ENCODE data around the gene DCC.
"Not testable (repeated sequence)": the region's sequence is repeated elsewhere in the genome, so short reads cannot be mapped to it uniquely, and the experiment has no call there.

The DCC gene

DNA sequence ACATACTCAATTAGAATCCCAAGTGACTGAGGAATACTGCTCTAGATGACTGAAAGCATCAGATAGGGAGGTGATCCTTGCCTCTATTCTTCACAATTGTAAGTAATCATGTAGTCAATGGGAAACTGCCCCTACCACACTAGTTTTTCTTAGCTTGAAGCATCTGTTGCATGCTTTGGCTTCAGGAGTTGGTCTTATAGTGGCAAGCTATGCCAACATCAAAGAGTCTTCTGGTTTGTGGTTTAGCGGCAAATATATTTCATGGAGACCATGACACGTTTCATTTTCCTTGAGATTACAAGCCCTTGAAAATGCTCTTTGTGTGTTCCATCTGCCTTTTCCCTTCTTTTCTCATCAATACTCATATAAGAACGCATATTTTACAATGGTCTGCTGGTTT, 12.9 kb downstream of the DCC start:
- DNase-seq (ENCODE audit: low read depth in 2 of 2) = no peak

DNA sequence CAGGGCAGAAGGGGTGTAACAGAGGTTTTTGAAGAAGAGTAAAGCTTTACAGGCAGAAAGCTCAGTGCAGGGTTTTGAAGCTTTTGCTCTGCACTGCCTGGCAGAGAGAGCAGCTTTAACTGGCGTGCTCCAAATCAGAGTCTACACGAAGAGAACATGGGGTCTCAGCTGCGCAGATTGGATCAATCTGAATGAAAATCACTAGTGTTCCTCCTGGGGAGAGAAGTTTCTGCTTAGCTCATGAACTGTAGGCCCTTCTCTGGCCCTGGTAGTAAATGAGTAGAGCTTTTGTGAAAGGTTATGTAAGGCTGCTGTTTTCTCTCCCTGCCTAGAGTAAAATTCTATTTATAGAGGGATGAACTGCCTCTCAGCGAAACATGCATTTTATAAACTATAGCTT, 13.6 kb downstream of the DCC start:
- no peak for DNase-seq (ENCODE audit: low read depth in 2 of 2)

DNA sequence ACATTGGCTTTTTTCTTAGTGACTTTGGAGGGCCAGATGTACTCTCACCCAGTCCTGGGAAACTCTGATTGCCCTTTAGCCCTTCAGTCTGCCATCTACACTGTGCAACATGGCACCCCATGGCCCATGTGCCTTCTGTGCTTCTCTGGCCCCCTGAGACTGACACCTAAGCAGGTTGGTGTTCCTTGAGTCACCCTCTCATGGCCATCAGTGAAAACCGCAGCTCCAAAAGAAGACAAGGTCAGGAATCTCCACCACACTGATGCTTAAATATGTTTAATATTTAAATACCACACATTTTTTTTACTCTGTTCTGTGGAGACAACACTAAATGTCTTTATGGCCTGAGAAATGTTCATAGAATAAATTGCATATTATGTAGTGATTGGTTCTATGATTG, 23.9 kb downstream of the DCC start:
- DNase-seq (ENCODE audit: low read depth in 2 of 2) = no peak

DNA sequence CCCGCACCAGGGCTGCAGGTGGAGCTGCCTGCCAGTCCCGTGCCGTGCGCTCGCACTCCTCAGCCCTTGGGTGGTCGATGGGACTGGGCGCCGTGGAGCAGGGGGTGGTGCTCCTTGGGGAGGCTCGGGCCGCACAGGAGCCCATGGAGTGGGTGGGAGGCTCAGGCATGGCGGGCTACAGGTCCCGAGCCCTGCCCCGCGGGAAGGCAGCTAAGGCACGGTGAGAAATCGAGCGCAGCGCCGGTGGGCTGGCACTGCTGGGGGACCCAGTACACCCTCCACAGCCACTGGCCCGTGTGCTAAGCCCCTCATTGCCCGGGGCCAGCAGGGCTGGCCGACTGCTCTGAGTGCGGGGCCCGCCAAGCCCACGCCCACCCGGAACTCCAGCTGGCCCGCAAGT, 26.9 kb downstream of the DCC start:
- not testable (repeated sequence) for DNase-seq (ENCODE audit: low read depth in 2 of 2)

DNA sequence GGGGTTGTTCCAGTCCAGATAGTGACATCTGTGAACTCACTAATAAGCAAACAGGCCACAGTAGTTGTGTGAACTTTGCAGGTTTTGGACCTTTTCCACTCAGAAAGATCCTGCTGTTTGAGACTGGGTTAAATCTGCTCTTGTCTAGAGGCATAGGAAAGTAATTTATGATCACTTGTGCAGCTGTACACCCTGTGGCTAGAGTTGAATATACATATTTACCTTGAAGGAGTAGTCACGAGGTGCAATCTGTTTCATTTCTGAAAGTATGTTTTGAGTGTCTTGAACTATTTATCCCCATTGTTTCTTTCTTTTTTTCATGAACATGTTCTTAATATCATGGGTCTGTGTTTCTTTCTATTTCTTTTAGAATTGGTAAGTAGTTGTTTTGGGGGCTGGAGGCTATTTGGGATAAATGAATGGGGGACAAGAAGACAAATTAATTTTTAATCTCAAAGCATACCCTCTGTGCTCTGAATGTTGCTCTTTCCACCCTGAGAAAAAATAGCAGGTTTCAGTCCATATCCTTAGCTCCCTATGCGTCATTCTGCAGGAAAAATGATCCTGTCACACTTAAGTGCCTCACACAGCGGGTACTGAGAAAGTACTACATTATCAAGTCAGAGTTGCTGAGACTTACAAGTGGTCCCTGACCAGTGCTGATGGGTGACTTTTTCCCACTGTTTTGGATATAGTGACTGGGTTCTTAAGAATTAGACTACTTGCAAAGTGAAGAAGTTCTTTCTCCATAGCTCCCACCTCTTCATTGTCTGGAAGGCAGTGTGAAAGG, 28.2 kb downstream of the DCC start:
- DNase-seq (ENCODE audit: low read depth in 2 of 2) = no peak

DNA sequence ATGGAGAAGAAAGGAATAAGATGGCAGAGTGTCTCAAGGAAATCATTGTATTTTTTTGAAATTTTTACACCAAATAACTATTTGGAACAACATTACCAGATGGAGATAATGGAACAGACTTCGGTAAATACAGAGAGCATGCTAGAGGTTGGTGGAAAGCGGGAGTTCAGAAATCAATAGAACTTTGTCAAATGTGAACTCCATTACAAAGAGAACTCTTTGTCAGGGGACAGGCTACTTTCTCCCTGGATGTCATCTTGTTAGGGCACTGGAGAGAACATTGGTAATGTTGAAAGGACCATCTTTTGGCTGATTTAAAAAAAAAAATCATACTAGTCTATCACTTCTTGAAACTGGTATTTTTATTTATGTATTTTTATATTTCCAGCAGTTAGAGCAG, 30.8 kb downstream of the DCC start:
- no peak for DNase-seq (ENCODE audit: low read depth in 2 of 2)

DNA sequence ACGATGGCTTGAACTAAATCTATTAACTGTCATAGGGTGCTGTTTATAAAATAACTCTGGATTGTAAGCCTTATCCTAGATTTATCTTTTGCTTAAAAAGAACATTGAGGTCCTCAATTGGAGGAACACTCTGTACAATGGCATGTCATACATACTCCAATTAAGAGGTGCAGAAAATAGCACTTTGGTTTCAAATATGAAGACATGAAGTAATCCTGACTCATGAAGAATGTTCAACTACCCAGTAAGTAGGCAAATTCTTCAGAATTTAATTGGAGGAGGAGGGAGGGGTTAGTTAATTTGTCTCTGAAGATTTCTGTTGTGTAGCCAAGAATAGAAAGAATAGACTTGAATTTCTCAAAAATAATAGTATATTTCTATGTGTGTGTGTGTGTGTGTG, 36.1 kb downstream of the DCC start:
- no peak for DNase-seq (ENCODE audit: low read depth in 2 of 2)

DNA sequence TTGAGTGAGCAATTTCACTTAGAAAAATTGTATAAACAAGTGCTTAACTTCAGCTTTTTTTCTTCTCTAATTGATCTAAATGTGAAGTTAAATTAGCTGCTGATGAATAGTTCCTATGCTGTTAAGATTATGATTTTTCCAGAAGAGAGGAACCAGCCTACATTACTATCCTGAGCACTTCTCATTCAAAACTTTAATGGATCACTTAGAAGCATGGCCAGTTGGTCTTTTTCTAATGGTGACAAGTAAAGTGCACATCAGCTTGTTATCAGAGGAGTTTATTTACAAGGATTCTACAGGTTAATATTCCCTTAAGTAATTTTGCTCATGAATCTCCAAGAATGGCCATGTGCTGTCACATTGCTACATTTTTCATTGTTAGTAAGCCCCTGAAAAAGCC, 37.1 kb downstream of the DCC start:
- no peak for DNase-seq (ENCODE audit: low read depth in 2 of 2)

DNA sequence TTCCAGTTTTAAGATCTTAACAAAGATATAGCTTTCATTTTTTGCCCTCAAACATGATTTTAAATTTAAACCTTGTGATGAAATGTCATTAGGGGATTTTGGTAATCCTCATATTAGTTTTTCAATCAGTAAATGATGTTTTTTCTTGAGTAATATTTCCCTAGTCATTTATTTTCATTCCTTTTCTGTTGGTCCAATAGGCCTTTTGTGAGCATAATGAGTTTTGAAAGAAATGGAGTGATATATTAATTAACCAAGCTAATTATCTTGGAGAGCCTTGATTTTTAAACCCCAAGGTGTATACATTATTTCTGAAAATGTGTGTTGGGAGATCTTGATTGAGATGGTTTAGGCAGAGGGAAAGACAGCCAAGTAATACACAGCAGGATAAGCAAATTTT, 46.3 kb downstream of the DCC start:
- DNase-seq (ENCODE audit: low read depth in 2 of 2) = no peak

DNA sequence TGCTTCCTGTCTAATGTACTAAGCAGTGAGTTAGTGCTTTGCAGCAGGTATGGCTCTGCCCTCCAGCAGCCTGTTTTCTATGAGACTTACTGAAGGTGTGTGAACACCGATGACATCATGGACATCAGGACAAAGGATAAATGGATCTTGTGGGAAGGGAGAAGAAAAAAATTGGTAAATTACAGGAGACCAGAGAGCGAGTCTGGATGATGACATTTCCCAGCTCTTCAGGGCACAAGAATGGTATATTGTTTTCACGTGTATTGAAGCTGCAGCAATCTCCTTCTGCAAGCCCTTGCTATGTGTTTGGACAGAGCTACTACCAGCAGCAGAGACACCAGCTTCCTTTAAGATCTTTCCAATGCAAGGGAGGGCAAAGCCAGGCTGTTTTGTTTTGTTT, 47.2 kb downstream of the DCC start:
- DNase-seq (ENCODE audit: low read depth in 2 of 2) = no peak

DNA sequence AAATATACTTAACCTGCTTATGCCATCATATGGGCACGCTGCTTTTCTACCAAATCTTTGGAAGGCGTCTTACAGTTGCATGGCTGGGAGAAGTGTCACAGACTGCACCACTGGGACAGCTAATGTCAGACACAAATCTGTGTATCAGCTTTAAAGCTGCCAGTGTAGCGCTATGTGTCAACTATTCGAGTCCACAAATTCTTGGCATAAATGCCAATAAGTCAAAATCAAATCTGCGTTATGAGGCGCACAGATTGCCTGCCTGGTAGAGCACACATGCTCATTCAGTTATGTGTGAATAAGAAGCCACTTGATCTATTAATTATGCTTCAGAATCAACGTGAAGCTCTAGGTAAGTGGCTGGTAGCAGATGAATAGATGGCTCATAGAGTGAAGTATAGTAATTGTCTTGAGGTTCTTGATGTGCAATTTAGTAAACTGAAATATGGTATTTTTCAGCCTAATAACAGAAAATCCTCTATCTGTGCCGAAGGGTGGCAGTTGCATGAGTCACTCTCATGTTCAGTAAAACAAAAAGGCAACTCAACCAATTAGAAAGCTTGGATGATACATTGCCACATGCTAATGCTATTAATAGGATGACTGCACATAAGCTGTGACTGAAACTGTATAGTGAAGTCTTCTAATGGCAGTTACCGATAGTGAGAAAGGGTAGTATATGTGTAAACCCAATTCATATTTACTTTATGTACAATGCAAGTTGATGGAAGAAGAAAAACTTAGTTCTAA, 52.0 kb downstream of the DCC start:
- no peak for DNase-seq (ENCODE audit: low read depth in 2 of 2)

DNA sequence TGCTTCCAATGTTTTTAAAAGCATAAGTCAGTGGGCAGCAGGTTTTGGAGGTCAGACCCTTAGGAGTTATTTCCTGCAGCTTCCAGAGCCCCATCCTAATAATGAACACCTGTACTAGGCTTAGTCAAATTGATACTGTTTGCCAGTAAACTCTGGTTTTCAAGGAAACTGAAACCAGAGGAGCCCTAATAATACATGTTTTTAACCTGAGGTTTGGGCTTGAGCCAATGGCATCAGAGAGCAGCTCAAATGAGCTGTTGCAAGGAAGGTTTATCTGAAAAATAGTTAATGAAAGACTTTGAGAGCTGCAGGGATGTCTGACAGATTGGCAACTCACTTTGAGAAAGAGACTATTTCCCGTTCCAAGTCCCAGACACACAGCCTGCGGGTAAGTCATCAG, 54.6 kb downstream of the DCC start:
- DNase-seq (ENCODE audit: low read depth in 2 of 2) = no peak

DNA sequence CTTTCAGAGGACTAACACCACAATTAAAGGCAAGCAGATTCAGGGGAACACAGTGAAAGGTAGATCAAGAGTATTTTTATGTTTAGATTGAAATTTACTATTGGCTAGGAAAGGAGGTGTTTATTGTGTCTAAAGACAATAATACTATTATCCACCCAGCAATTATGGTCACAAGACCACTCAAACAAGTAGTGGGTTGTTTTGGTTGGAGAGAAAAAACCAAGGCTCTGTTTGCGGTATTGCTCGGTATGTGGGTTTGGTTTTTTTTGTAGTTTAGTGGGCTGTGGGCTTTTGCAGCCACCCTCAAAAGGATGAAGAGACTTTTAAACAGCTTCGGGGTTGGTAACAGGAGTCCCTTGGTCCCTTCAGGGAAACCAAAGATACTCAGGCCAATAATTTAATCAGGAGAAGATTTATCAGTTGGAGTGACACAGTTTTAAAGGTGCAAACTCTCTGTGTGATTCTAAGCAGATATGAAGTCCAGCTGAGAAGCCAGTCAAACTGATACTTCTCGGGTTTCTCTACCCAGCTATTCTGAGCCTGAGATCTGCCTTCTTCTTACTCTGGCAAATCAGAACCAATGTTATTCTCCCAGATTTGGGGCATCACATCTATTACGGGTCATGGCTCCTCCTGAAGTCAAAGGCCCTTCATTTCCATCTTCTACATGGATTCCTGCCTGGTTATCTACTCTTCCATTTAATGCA, 55.3 kb downstream of the DCC start:
- no peak for DNase-seq (ENCODE audit: low read depth in 2 of 2)

DNA sequence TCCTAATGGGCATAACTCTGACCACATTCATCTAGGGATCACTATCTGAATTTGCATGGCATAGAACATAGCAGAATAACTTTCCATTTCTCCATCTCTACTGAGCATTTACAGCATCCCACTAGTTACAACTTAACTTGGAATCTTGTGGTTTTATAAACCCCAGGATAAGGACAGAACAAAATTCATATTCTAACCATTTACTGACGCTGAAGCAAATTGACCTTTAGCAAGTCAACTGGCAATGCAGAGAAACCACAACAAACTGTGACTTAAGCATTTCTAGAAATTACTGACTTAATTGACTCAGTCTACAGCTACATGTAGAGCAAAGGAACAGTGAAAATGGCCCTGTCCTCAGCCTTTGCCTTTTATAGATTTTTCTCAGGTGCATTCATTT, 61.2 kb downstream of the DCC start:
- no peak for DNase-seq (ENCODE audit: low read depth in 2 of 2)

DNA sequence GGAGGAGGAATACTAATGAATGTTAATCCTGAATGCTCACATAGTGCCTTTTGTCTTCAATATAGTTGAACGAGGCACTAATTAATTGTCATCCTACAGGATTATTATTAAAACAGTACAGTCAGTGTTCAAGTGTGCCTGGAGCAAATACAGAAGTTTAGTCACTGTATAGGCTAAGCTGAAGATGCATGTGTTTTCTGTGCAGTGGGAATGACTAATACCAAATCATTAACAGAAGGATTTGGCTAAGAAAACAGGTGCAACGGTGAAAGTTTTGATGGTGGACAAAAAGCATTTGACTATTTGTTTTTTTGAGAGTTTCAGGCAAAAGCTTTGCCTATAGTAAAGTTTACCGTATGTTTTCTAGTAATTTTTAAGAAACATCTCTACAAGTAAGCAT, 62.8 kb downstream of the DCC start:
- DNase-seq (ENCODE audit: low read depth in 2 of 2) = no peak

DNA sequence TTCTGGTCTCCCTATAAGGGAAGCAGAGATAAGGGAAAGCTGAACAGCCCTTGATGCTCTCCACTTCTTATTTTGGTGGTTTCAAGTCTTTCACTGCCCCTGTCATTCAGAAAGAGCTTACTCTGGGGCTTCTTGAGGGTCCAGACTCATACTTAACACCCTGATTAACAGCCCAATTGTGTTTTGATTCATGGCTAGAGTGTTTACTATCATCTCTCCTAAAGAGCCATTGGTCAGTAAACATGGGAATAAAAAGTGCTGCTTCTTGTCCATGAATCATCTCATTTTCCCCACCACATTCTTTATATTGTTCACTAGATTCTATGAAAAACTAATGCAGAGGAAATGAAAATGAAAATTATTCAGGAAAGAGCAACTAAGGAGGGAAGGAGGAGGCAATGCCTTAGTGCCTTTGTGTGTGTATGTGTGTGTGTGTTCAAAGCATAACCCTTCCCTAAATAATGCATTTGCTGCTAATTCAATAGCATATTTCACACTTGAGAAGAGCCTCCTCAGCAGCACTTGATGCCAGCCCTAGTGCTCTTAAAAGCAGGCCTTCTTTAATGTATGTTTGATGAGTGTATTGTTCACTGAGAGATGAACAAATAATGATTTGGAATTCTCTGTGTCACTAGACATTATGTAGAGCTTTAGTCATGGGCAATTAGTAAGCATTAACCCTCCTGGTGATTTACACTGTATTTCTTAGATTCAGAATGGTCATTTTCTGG, 63.5 kb downstream of the DCC start:
- no peak for DNase-seq (ENCODE audit: low read depth in 2 of 2)

DNA sequence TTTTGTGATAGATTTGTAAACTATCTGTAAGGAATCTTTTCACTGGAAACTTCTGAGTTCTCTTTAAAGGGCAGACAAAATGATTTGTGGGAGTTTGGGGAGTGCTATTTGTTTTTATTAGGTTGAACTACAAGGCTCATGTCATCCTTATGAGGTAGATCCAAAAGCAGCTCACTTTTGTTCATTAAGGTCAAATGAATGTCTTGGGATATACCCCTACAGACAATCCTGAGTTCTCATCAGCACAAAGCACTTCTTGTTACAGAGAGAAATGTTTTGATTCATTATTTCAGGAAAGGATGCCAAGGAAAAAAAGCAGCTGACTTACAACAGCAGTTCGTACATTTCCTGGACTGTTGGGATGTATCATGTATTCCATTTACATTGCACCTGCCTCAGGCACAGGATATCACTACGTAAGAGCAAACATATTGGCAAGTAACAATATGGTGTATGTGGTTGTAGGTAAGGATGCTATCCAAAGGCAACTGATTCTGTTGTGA, 68.9 kb downstream of the DCC start:
- DNase-seq (ENCODE audit: low read depth in 2 of 2) = no peak

DNA sequence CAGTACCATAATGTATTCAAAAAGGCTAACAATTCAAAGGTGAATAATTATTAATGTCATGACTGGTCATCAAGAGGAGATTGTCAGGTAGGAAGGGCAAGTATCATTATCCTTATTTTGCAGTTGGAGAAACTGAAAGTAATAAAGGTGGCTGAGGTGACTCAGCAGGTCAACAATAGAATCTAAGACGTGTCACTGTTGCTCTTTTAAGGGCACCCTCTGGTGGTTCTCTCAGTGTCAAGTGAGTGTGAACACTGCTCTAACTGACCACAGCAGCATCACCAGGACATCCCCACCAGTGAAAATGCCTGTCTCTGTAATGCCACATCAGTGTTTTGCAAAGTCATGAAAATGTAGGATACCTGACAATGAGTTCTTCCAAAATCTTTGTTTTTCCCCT, 69.7 kb downstream of the DCC start:
- no peak for DNase-seq (ENCODE audit: low read depth in 2 of 2)

DNA sequence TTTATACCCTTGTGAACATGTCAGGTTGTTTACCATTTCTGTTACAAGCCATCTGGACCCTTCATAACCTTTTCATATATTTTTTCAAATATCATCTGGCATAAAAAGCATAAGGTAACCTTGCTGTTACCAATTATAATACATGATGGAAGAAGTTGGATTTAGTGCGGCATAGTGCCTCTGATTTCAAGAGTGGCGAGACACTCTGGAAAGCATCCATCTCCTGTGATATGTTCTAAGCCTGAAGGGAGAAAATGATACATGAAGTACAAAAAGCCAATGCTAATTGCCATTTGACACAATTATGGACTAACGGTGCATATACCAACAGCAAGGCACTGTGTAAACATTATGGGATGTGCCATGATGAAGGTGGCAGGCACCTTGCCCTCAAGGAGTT, 75.1 kb downstream of the DCC start:
- no peak for DNase-seq (ENCODE audit: low read depth in 2 of 2)

DNA sequence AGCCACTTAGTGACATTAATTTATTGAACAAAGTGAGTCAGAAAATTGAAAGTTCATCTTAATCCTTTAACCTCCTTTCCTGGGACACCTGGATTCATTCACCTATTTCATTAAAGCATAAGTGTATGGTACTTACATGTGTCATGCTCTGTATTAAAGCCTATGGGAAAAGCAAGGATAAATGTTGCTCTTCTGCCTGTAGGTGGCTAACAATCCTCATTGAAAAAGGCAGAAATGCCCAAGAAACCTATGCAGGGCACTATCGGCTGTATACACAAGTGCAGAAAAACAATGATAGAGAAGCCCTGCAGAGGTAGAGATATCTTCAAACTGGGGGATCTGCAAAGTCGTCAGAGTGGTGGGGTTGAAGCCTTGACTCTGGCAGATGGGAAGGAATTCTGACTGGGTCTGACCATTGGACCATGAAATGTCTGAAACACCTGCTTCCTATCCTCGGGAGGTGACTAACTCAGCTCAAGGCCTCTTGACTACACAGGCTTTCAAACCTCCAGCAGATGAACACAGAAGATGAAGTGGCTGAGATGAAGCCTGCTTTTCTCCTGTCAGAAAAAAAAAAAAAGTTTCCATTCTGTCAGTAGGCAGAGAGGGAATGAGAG, 83.1 kb downstream of the DCC start:
- no peak for DNase-seq (ENCODE audit: low read depth in 2 of 2)

DNA sequence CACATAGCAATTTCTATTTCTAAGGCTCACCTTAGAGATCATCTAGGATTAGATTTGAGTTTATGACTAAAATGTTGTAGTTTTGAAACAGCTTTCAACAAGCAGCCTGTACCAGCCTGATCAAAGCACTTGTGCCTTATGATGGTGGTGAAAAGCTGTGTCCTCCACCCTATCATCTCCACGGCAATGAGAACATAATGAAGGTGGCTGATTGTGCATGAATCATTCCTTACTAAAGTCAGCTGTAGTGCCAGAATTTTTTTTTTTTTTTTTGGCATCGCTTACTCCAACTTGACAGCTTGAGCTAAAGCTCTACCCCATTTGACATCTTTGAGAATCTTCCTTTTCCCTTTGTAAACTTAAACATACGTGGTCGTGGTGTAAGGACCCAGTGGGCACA, 86.0 kb downstream of the DCC start:
- no peak for DNase-seq (ENCODE audit: low read depth in 2 of 2)

DNA sequence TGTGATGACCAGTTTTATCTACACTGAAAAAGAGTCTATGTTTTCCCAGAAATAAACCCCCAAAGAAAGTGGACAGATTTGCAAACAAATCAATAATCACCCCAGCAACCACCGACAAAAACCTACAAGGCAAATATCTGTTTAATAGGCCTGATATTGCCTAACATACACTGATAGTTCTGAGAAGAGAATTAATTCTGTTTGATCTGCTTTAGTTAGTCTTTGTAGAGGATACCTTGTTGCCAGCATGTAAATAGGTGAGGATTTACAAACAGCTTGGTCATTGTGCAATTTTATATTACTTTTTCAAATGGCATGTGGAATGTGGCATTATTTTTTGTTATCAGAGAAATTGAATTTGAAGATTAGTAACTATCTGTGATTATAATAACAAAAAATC, 86.5 kb downstream of the DCC start:
- no peak for DNase-seq (ENCODE audit: low read depth in 2 of 2)

Data from stimulated activated CD4-positive, alpha-beta T cell treated with anti-CD3 and anti-CD28 coated beads, Interleukin-1b, Interleukin-23, amount 100 ng/mL, for 1 hour (primary cell).